Measurements from ENCODE around the gene CCDC141. TPM values are rescaled to one million over a fixed set of nuclear protein-coding genes. Genes with fewer than 3 reads are reported as not detected.

The CCDC141 gene, protein sequence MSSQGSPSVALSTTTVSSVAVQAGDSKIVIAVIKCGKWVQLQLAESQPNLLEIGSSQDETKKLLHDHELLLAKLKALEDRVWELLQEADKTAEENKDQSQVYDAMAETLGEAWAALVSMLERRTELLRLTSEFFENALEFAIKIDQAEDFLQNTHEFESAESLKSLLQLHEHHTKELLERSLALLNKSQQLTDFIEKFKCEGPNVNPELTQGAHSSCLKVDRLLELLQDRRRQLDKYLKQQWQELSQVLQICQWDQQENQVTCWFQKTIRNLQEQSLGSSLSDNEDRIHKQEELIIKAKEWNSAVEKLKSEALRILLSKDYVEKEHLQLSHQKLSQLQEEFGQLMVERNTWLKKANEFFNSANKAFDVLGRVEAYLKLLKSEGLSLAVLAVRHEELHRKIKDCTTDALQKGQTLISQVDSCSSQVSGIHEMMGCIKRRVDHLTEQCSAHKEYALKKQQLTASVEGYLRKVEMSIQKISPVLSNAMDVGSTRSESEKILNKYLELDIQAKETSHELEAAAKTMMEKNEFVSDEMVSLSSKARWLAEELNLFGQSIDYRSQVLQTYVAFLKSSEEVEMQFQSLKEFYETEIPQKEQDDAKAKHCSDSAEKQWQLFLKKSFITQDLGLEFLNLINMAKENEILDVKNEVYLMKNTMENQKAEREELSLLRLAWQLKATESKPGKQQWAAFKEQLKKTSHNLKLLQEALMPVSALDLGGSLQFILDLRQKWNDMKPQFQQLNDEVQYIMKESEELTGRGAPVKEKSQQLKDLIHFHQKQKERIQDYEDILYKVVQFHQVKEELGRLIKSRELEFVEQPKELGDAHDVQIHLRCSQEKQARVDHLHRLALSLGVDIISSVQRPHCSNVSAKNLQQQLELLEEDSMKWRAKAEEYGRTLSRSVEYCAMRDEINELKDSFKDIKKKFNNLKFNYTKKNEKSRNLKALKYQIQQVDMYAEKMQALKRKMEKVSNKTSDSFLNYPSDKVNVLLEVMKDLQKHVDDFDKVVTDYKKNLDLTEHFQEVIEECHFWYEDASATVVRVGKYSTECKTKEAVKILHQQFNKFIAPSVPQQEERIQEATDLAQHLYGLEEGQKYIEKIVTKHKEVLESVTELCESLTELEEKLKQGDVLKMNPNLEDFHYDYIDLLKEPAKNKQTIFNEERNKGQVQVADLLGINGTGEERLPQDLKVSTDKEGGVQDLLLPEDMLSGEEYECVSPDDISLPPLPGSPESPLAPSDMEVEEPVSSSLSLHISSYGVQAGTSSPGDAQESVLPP (N-terminal part only)
- total RNA-seq: not detected in 2 replicates

DNA sequence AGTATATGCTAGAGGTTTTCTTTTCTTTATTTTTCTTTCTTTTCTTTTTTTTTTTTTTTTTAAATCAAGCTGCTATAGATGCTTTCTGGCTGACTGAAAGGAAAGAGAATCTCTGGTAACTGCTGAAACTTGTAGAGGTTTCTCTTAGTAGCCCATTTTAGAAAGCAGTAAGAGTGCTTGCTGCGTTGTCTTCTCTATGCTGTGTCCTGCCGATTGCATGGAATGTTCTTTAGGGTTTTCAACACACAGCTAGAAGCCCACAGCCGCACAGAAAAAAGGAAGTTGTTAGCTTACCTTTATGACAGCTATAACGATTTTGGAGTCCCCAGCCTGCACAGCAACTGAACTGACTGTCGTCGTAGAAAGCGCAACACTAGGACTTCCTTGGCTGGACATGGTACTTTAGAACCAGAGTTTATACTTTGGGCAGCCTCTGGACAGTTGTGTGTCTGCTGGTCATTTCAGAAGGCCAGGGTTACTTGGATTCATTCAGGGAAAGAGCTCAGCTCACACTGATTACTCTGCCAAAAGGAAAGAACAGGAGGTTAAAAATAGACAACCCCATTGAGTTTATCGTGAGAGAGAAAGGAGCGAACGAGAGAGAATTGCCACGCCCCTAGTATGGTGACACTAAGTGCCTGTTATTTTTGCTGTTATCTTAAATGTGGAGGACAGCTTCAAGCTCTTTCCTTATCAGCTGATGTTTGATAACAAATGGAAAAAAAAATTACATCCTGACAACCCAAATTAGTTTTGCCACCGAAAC lies at the start of gene CCDC141:
TSS of gene CCDC141 (minus strand) at position 592 of the 766 bp plus-strand sequence. CDS start at position 396, 196 bp downstream.

DNA sequence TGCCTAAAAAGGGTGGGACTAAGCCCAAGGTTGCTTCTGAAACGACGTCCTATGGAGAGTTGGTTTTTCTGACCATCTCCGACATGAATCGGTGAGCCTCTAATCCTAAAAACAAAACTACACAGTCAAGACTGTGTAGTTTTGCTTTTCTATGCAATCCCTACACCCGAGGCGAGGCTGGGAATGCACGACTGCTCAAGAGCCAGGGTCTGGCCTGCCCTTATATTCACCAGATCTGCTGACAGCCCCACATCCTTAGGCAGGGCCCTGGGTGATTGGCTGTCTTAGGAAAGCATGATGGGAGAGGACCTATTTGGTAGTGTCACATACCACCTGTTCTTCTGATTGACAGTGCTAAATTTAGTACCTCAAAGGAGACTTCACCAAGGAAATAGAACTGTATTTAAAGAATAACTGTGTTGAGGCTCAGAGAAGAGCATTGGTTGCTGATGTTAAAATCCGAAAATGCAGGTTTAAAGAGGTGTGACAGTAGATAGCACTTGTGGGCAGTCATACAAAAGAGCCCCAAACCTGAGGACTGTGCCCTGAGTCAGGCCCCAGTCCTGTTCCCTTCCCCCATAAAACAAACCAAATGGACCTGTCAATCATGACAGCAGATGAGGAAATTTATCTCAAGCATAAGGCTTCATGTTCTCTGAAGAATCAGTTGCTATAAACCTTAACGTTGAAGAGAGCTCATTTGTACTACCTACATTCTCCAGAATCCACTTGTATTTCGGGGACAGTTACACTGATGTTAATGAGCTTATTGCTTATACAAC lies 242.5 kb downstream of the CCDC141 start, which contains the start of gene TTN:
TSS of gene TTN (minus strand) at position 197 of the 782 bp plus-strand sequence. CDS start 2,781 bp downstream, outside the sequence.

Other genes starting within 250 kb of the CCDC141 start
- gene TTN, start 242.7 kb downstream of the CCDC141 start, total RNA-seq: under 0.01 and 0.18 TPM in 2 replicates
- gene SESTD1, start 214.7 kb upstream of the CCDC141 start, total RNA-seq: 8.8 and 22.8 TPM in 2 replicates